ENCODE results near the gene TMC2. TPM values are rescaled to one million over a fixed set of nuclear protein-coding genes. Genes with fewer than 3 reads are reported as not detected.

The TMC2 gene
- total RNA-seq, 1 experiment from 2014 or later, result not detected

GRCh38 chr20:2652724-2653555 is 116.6 kb downstream of the TMC2 start:
- Mint-ChIP-seq H3K4me3 (ENCODE audit: unreplicated experiment) (peak overlapping the region; percentile 87), H3K27ac (ENCODE audit: low read depth, unreplicated experiment) (peak overlapping the region; percentile 66), H3K27me3 (ENCODE audit: insufficient read depth, unreplicated experiment) (no peaks in the 10 kb centered on the region), H3K36me3 (ENCODE audit: insufficient read depth, unreplicated experiment) (peaks cover 49% of the 10 kb centered on the region), H3K9me3 (ENCODE audit: unreplicated experiment) (no peaks in the 10 kb centered on the region), H3K4me1 (ENCODE audit: insufficient read depth, unreplicated experiment) (peaks cover 23% of the 10 kb centered on the region)
- no peak for TF ChIP-seq CTCF (IDR thresholded peaks at IDR 0.05; ENCODE audit: unreplicated experiment)
- intact Hi-C loops (cut with micrococcal nuclease), result loop anchor here (1.0 kb wide), 1 partner anchor 348 kb away; no protein-coding TSS in a partner anchor
- BruUV-seq (replicated peaks), result TSS peak; percentile 65
- POLR2A ChIA-PET, result interaction anchor here (0.6 to 6.7 kb wide), 35 partner anchors 11 to 876 kb away, joined by 3 to 241 read pairs (median 4); partner anchors contain the start of genes IDH3B, ITPA, MRPS26 and PCED1A
- no peak for DNase-seq (ENCODE audit: unreplicated experiment)
- CTCF ChIA-PET, result interaction anchor here (0.6 to 2.4 kb wide), 9 partner anchors 13 to 1148 kb away, joined by 3 to 8 read pairs (median 4); no protein-coding TSS in a partner anchor

GRCh38 chr20:2653556-2654383 is 117.4 kb downstream of the TMC2 start:
- Mint-ChIP-seq H3K27me3 (ENCODE audit: insufficient read depth, unreplicated experiment) (no peaks in the 10 kb centered on the region), H3K9me3 (ENCODE audit: unreplicated experiment) (no peaks in the 10 kb centered on the region), H3K4me3 (ENCODE audit: unreplicated experiment) (peak overlapping the region; percentile 87), H3K4me1 (ENCODE audit: insufficient read depth, unreplicated experiment) (peaks cover 23% of the 10 kb centered on the region), H3K27ac (ENCODE audit: low read depth, unreplicated experiment) (peak overlapping the region; percentile 42), H3K36me3 (ENCODE audit: insufficient read depth, unreplicated experiment) (peaks cover 58% of the 10 kb centered on the region)
- intact Hi-C loops (cut with micrococcal nuclease), result no loop called here
- no peak for DNase-seq (ENCODE audit: unreplicated experiment)
- ChIA-PET CTCF (interaction anchor here (0.5 to 2.4 kb wide), 8 partner anchors 12 to 132 kb away, joined by 3 to 8 read pairs (median 4); no protein-coding TSS in a partner anchor), POLR2A (interaction anchor here (0.6 to 6.7 kb wide), 23 partner anchors 11 to 877 kb away, joined by 3 to 241 read pairs (median 5); partner anchors contain the start of genes IDH3B, PCED1A, SNRPB and VPS16)
- TF ChIP-seq CTCF (IDR thresholded peaks at IDR 0.05; ENCODE audit: unreplicated experiment), result no peak
- no TSS peak for BruUV-seq (replicated peaks)

- H3K27me3 Mint-ChIP-seq (ENCODE audit: insufficient read depth, unreplicated experiment), result no peaks in the 10 kb centered on the region
- no peak for TF ChIP-seq CTCF (IDR thresholded peaks at IDR 0.05; ENCODE audit: unreplicated experiment)
- CTCF ChIA-PET, result interaction anchor here (0.5 to 2.4 kb wide), 5 partner anchors 8 to 132 kb away, joined by 3 to 8 read pairs (median 4); no protein-coding TSS in a partner anchor
- no peaks in the 10 kb centered on the region for H3K9me3 Mint-ChIP-seq (ENCODE audit: unreplicated experiment)
- H3K27ac Mint-ChIP-seq (ENCODE audit: low read depth, unreplicated experiment), result no peak overlapping the region
- peak overlapping the region; percentile 87 for H3K4me3 Mint-ChIP-seq (ENCODE audit: unreplicated experiment)
- intact Hi-C loops (cut with micrococcal nuclease), result no loop called here
- DNase-seq (ENCODE audit: unreplicated experiment), result no peak
- peaks cover 63% of the 10 kb centered on the region for H3K36me3 Mint-ChIP-seq (ENCODE audit: insufficient read depth, unreplicated experiment)
- no TSS peak for BruUV-seq (replicated peaks)
- peaks cover 23% of the 10 kb centered on the region for H3K4me1 Mint-ChIP-seq (ENCODE audit: insufficient read depth, unreplicated experiment)
- POLR2A ChIA-PET, result interaction anchor here (0.6 to 6.7 kb wide), 6 partner anchors 11 to 1749 kb away, joined by 3 to 241 read pairs (median 18); partner anchors contain the start of genes IDH3B and SNRPB
Observed at GRCh38 chr20:2654384-2654822, 118.0 kb downstream of the TMC2 start.

Measured in MCF 10A (cell line).